Fibroblast of lung (primary cell): ENCODE results near the gene SUZ12. TPM values are rescaled to one million over a fixed set of nuclear protein-coding genes. Genes with fewer than 3 reads are reported as not detected.

Source experiments
- DNase-seq, 2 donors: peaks; one replicate each; pipeline versions ENCODE4 v3.0.0 to v3.0.0-alpha.2; 2010; ENCODE audit warnings: low read depth in 2 of 2
- H2AFZ ChIP-seq: 2 replicates; pipeline ENCODE4 v1.5.1; 2012; ENCODE audit warnings: low read length, control low read depth, inconsistent platforms
- H3K27ac ChIP-seq: 2 replicates; pipeline ENCODE4 v1.5.1; 2011; ENCODE audit warnings: low read length, control low read depth; ENCODE audit not compliant: insufficient read depth
- H3K27me3 ChIP-seq: 2 replicates; pipeline ENCODE4 v1.5.1; 2011; ENCODE audit warnings: mild to moderate bottlenecking, low read length; ENCODE audit not compliant: control insufficient read depth, insufficient read depth
- H3K36me3 ChIP-seq: 2 replicates; pipeline ENCODE4 v1.5.1; 2011; ENCODE audit warnings: low read length; ENCODE audit not compliant: control insufficient read depth, insufficient read depth
- H3K4me1 ChIP-seq: 2 replicates; pipeline ENCODE4 v1.5.1; 2011; ENCODE audit warnings: low read length; ENCODE audit not compliant: control insufficient read depth, insufficient read depth; ENCODE audit errors: extremely low read depth
- H3K4me2 ChIP-seq: 2 replicates; pipeline ENCODE4 v1.5.1; 2011; ENCODE audit warnings: low read length, control low read depth; ENCODE audit not compliant: insufficient read depth; ENCODE audit errors: extremely low read depth
- H3K4me3 ChIP-seq, 4 experiments: fragments of 200-600 bp in 1 of 4; sonication (generic) in 1 of 4; replicated peaks in 1 of 4; 2 replicates each; pipeline ENCODE4 v1.5.1; 2011 to 2016; ENCODE audit warnings: low read length in 4 of 4, low read depth in 3 of 4, mild to moderate bottlenecking in 3 of 4, control low read depth in 2 of 4, inconsistent platforms in 1 of 4, mixed read lengths in 1 of 4; ENCODE audit not compliant: insufficient read depth in 1 of 4; ENCODE audit errors: control extremely low read depth in 1 of 4
- H3K79me2 ChIP-seq: 2 replicates; pipeline ENCODE4 v1.5.1; 2012; ENCODE audit warnings: mild to moderate bottlenecking, low read length, inconsistent platforms; ENCODE audit not compliant: control insufficient read depth, insufficient read depth
- H3K9ac ChIP-seq: 2 replicates; pipeline ENCODE4 v1.5.1; 2011; ENCODE audit warnings: mild to moderate bottlenecking, low read length, control low read depth; ENCODE audit not compliant: insufficient read depth
- H3K9me3 ChIP-seq: 2 replicates; pipeline ENCODE4 v1.5.1; 2012; ENCODE audit warnings: low read depth, low read length; ENCODE audit not compliant: control insufficient read depth, insufficient read depth
- H4K20me1 ChIP-seq: 2 replicates; pipeline ENCODE4 v1.5.1; 2011; ENCODE audit warnings: low read length; ENCODE audit not compliant: control insufficient read depth, insufficient read depth; ENCODE audit errors: extremely low read depth
- CTCF ChIP-seq, 2 donors: IDR thresholded peaks in 1 of 2; conservative IDR thresholded peaks in 1 of 2; 1 replicate in 1 of 2; 2 replicates in 1 of 2; pipeline ENCODE4 v1.5.1; 2011 to 2012; ENCODE audit warnings: low read length in 2 of 2, control low read depth in 1 of 2, inconsistent platforms in 1 of 2, low read depth in 1 of 2, mild to moderate bottlenecking in 1 of 2
- EZH2 ChIP-seq: IDR thresholded peaks from 2 replicates; pipeline ENCODE4 v1.5.1; 2012; ENCODE audit warnings: low read length, control low read depth, mild to moderate bottlenecking; ENCODE audit errors: missing control alignments
- polyA plus RNA-seq, 2 donors: library from polyadenylated mRNA; depleted of rRNA in 1 of 2; stranded (reverse) in 1 of 2; unstranded in 1 of 2; fragments of >200 nt; gene quantifications; 2 replicates each; pipeline ENCODE4 v1.2.1, GENCODE V29; 2011 to 2012; ENCODE audit warnings: missing spikeins in 1 of 2
- total RNA-seq: library from RNA; depleted of rRNA; stranded (reverse); fragments of >200 nt; gene quantifications from 2 replicates; pipeline ENCODE4 v1.2.1, GENCODE V29; 2014

Gene SUZ12
- total and polyA plus RNA-seq, 2 donors (not counting 1 experiment from before 2014, with no cell fraction given): 26.1 to 26.4 TPM

GRCh38 chr17:32015245-32016013 is 78.6 kb downstream of the SUZ12 start:
- peaks cover 9% of the 10 kb centered on the region for H3K79me2 ChIP-seq
- TF ChIP-seq CTCF (conservative IDR thresholded peaks at IDR 0.05 in 1 of 2, IDR thresholded peaks at IDR 0.05 in 1 of 2; ENCODE audit: low read depth in 1 of 2, low read length in 2 of 2): no peak
- no peak for TF ChIP-seq EZH2

GRCh38 chr17:32016231-32016630 is 79.4 kb downstream of the SUZ12 start:
- Histone ChIP-seq H4K20me1 (no peaks in the 10 kb centered on the region), H3K79me2 (peaks cover 6% of the 10 kb centered on the region), H3K9ac (no peak overlapping the region), H3K4me1 (no peaks in the 10 kb centered on the region), H3K4me2 (no peak overlapping the region), H3K27ac (no peak overlapping the region), H3K4me3 (no peak overlapping the region), H3K9me3 (no peaks in the 10 kb centered on the region), H3K36me3 (no peaks in the 10 kb centered on the region), H3K27me3 (no peaks in the 10 kb centered on the region), H2AFZ (no peak overlapping the region)
- DNase-seq: no peak
- no peak for TF ChIP-seq CTCF (conservative IDR thresholded peaks at IDR 0.05 in 1 of 2, IDR thresholded peaks at IDR 0.05 in 1 of 2; ENCODE audit: low read depth in 1 of 2, low read length in 2 of 2)
- TF ChIP-seq EZH2: no peak

More at GRCh38 chr17:32015245-32016013, 78.6 kb downstream of the SUZ12 start:
- H2AFZ ChIP-seq: no peak overlapping the region
- H3K4me3 ChIP-seq: no peak overlapping the region
- no peaks in the 10 kb centered on the region for H3K27me3 ChIP-seq
- H3K9me3 ChIP-seq: no peaks in the 10 kb centered on the region
- no peak overlapping the region for H3K27ac ChIP-seq
- no peaks in the 10 kb centered on the region for H3K36me3 ChIP-seq
- no peak overlapping the region for H3K9ac ChIP-seq
- H4K20me1 ChIP-seq: no peaks in the 10 kb centered on the region
- no peak overlapping the region for H3K4me2 ChIP-seq
- DNase-seq: peak; percentile 20 to 23
- no peaks in the 10 kb centered on the region for H3K4me1 ChIP-seq

- no peaks in the 10 kb centered on the region for H3K79me2 ChIP-seq
- no peaks in the 10 kb centered on the region for H3K9me3 ChIP-seq
- no peak overlapping the region for H3K27ac ChIP-seq
- no peak overlapping the region for H3K4me3 ChIP-seq
- H3K4me1 ChIP-seq: no peaks in the 10 kb centered on the region
- peaks cover 2% of the 10 kb centered on the region for H3K36me3 ChIP-seq
- TF ChIP-seq CTCF (conservative IDR thresholded peaks at IDR 0.05 in 1 of 2, IDR thresholded peaks at IDR 0.05 in 1 of 2; ENCODE audit: low read depth in 1 of 2, low read length in 2 of 2): no peak
- no peak for TF ChIP-seq EZH2
- no peaks in the 10 kb centered on the region for H3K27me3 ChIP-seq
- H4K20me1 ChIP-seq: no peaks in the 10 kb centered on the region
- no peak for DNase-seq
- no peak overlapping the region for H3K4me2 ChIP-seq
- H3K9ac ChIP-seq: no peak overlapping the region
- H2AFZ ChIP-seq: no peak overlapping the region
These were observed 82.4 kb downstream of the SUZ12 start for GRCh38 chr17:32019228-32019627.
